ENCODE measurements around the gene MYH11. TPM values are rescaled to one million over a fixed set of nuclear protein-coding genes. Genes with fewer than 3 reads are reported as not detected.

The MYH11 gene
- total RNA-seq, 1 donor from 2014 or later: 1.9 TPM

GRCh38 chr16:15827299-15827698 lies 29.5 kb downstream of the MYH11 start:
- H3K4me3 Mint-ChIP-seq (ENCODE audit: unreplicated experiment): no peak overlapping the region

DNA sequence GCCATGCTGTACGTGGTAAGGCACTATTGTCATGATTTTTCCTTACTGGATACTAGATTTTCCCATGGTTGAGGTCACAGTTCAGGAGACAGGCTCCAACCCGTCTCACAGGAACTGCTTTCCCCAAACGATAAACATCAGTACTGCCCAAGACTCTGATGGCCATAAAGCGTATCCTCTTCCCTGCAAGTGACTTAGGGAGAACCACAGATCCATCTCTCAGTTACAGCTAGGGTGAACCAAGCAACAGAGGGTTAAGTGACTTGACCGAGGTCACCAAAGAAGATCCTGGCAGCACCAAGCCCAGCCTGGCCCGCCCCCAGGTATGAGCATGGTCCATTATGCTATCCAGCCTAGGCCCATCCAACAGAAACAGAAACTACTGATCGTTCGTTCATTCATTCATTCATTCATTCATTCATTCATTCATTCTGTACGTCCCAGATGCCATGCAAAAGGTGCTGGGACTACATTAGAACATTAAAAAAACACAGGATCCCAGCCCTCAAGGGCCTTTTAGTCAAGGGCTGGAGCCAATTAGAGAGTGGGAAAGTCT lies 31.0 kb downstream of the MYH11 start:
- no peaks in the 10 kb centered on the region for H3K9me3 Mint-ChIP-seq (ENCODE audit: unreplicated experiment)
- H3K4me1 Mint-ChIP-seq (ENCODE audit: unreplicated experiment): peaks cover 3% of the 10 kb centered on the region
- H3K27me3 Mint-ChIP-seq (ENCODE audit: unreplicated experiment): peaks cover 4% of the 10 kb centered on the region
- H3K4me3 Mint-ChIP-seq (ENCODE audit: unreplicated experiment): no peak overlapping the region
- no peak for TF ChIP-seq CTCF (IDR thresholded peaks at IDR 0.05)
- H3K36me3 Mint-ChIP-seq (ENCODE audit: unreplicated experiment): no peaks in the 10 kb centered on the region
- no peak overlapping the region for H3K27ac Mint-ChIP-seq (ENCODE audit: unreplicated experiment)
- DNase-seq (ENCODE audit: extremely low spot score, unreplicated experiment): no peak

More at GRCh38 chr16:15827299-15827698, 29.5 kb downstream of the MYH11 start:
- no peaks in the 10 kb centered on the region for H3K36me3 Mint-ChIP-seq (ENCODE audit: unreplicated experiment)
- no peak overlapping the region for H3K27ac Mint-ChIP-seq (ENCODE audit: unreplicated experiment)
- peaks cover 4% of the 10 kb centered on the region for H3K27me3 Mint-ChIP-seq (ENCODE audit: unreplicated experiment)
- H3K9me3 Mint-ChIP-seq (ENCODE audit: unreplicated experiment): no peaks in the 10 kb centered on the region
- H3K4me1 Mint-ChIP-seq (ENCODE audit: unreplicated experiment): peaks cover 3% of the 10 kb centered on the region
- no peak for DNase-seq (ENCODE audit: extremely low spot score, unreplicated experiment)
- no peak for TF ChIP-seq CTCF (IDR thresholded peaks at IDR 0.05)

DNA sequence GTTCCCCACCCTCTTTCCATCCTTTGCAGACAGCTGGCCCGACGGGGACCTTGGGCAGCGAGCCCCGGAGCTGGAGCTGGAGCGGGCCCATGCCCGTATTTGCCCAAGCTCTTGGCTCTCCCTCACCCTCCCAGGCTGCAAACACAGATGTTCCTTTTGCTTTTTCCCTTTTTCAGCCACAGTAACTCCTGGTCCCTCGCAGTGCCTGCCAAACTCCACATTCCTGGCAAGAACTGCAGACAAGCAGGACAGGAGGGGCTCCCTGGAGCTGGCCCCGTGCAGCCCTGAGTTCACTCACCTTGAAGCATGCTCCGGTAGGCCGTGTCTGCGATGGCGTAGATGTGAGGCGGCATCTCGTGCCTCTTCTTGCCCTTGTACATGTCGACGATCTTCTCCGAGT lies 33.9 kb downstream of the MYH11 start:
- DNase-seq (ENCODE audit: extremely low spot score, unreplicated experiment): no peak
- Mint-ChIP-seq H3K9me3 (ENCODE audit: unreplicated experiment) (no peaks in the 10 kb centered on the region), H3K36me3 (ENCODE audit: unreplicated experiment) (no peaks in the 10 kb centered on the region), H3K4me1 (ENCODE audit: unreplicated experiment) (no peaks in the 10 kb centered on the region), H3K27ac (ENCODE audit: unreplicated experiment) (no peak overlapping the region), H3K4me3 (ENCODE audit: unreplicated experiment) (no peak overlapping the region), H3K27me3 (ENCODE audit: unreplicated experiment) (peaks cover 4% of the 10 kb centered on the region)
- TF ChIP-seq CTCF (IDR thresholded peaks at IDR 0.05): no peak

DNA sequence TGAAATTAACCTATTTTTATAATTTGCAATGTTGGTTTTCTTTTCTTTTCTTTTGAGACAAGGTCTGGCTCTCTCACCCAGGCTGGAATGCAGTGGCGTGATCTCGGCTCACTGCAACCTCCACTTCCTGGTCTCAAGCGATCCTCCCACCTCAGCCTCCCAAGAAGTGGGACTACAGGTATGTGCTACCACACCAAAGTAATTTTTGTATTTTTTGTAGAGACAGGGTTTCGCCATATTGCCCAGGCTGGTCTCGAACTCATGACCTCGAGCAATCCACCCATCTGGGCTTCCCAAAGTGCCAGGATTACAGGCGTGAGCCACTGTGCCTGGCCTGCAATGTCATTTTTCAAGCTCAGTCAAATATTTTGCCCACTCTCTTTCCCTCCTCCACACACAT lies 36.0 kb downstream of the MYH11 start:
- H3K27ac Mint-ChIP-seq (ENCODE audit: unreplicated experiment): no peak overlapping the region
- H3K4me1 Mint-ChIP-seq (ENCODE audit: unreplicated experiment): no peaks in the 10 kb centered on the region
- no peak overlapping the region for H3K4me3 Mint-ChIP-seq (ENCODE audit: unreplicated experiment)
- H3K36me3 Mint-ChIP-seq (ENCODE audit: unreplicated experiment): no peaks in the 10 kb centered on the region
- no peak for TF ChIP-seq CTCF (IDR thresholded peaks at IDR 0.05)
- H3K9me3 Mint-ChIP-seq (ENCODE audit: unreplicated experiment): peaks cover 6% of the 10 kb centered on the region
- peaks cover 12% of the 10 kb centered on the region for H3K27me3 Mint-ChIP-seq (ENCODE audit: unreplicated experiment)
- no peak for DNase-seq (ENCODE audit: extremely low spot score, unreplicated experiment)

DNA sequence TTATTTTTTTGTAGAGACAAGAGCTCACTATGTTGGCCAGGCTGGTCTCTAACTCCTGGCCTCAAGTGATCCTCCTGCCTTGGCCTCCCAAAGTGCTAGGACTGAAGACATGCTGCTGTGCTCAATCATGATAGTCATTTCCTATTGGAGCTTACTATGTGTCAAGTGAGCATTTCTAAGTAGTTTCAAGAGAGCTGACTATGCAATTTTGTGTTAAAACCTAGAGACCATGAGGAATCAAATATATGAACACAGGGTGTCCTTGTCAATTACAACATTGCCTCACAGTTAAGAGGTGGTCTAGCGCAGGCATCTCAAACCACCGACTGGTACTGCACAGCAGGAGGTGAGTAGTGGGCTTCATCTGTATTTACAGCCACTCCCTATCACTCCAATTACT lies 37.8 kb downstream of the MYH11 start:
- H3K27ac Mint-ChIP-seq (ENCODE audit: unreplicated experiment): no peak overlapping the region
- H3K4me1 Mint-ChIP-seq (ENCODE audit: unreplicated experiment): peaks cover 4% of the 10 kb centered on the region
- H3K9me3 Mint-ChIP-seq (ENCODE audit: unreplicated experiment): peaks cover 8% of the 10 kb centered on the region
- H3K27me3 Mint-ChIP-seq (ENCODE audit: unreplicated experiment): peaks cover 10% of the 10 kb centered on the region
- no peaks in the 10 kb centered on the region for H3K36me3 Mint-ChIP-seq (ENCODE audit: unreplicated experiment)
- no peak overlapping the region for H3K4me3 Mint-ChIP-seq (ENCODE audit: unreplicated experiment)
- no peak for DNase-seq (ENCODE audit: extremely low spot score, unreplicated experiment)
- TF ChIP-seq CTCF (IDR thresholded peaks at IDR 0.05): no peak
